ENCODE measurements around the gene CPM. TPM values are rescaled to one million over a fixed set of nuclear protein-coding genes. Genes with fewer than 3 reads are reported as not detected.

The CPM gene
- total and polyA plus RNA-seq, 10 of the 15 experiments (the other 5 are each of a cell fraction or from before 2014, with no cell fraction given), result 0.06 to 1.7 (median 0.41) TPM

DNA sequence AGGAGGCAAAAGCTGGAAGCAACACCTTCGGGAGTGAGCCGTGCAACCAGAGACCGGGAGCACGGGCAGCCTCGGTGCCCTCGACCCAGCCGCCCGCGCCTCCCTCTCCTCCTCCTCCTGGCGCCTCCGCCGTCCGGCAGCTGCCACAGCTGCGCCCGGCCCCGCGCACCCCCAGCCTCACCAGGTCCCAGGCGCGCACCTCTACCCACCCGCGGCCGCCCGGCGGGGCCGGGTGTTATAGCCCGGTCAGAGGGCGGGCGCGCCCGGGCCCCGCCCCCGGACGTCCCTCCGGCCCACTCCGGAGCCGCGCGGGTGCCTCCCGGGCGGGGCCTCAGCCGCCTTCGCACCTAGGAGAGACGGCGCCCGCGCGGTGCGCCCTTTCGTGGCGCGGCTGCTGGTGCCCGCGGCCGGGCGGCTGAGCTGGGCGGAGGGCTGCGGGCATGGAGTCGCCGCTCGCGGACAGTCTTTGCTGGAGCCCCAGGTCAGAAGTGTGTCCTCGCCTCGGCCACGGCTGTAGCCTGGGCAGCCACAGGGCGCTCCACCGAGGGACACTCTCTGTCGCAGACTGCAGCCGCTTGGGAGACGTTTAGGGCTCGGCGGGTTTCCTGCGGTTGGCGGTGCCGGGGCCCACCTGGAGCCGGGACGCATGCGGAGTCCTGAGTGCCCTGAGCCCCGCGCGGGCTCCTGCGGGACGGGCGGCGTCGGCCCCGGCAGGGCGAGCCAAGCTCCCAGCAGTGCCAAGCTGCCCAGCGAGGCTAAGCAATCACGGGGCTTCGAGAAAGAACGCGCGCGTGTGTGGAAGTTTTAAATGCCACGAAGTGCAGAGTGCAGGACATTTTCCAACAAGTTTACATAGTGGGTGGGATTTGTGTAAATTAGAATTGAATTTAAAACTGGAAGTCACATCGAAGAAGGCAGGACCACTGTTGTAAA lies at the start of gene CPM (continued):
- TF ChIP-seq RELA (IDR thresholded peaks at IDR 0.05; ENCODE audit: borderline replicate concordance, partially characterized antibody) (no peak), TCF7 (IDR thresholded peaks at IDR 0.05; ENCODE audit: borderline replicate concordance) (no peak), SIN3A (IDR thresholded peaks at IDR 0.05; ENCODE audit: low read depth, low read length) (no peak), POU2F2 (IDR thresholded peaks at IDR 0.05; ENCODE audit: borderline replicate concordance, low read depth, low read length) (no peak), ESRRA (IDR thresholded peaks at IDR 0.05; ENCODE audit: low read length) (no peak), HDAC2 (IDR thresholded peaks at IDR 0.05) (no peak), SUZ12 (IDR thresholded peaks at IDR 0.05; ENCODE audit: unreplicated experiment) (no peak), ZBED1 (IDR thresholded peaks at IDR 0.05; ENCODE audit: borderline replicate concordance) (no peak), NFXL1 (IDR thresholded peaks at IDR 0.05; ENCODE audit: borderline replicate concordance) (no peak), MEF2A (IDR thresholded peaks at IDR 0.05; ENCODE audit: insufficient read depth, low read depth, low read length) (no peak), IKZF2 (IDR thresholded peaks at IDR 0.05) (no peak), MEF2B (IDR thresholded peaks at IDR 0.05; ENCODE audit: partially characterized antibody, poor library complexity, severe bottlenecking) (no peak), HDAC6 (IDR thresholded peaks at IDR 0.05; ENCODE audit: unreplicated experiment) (peak; percentile 52), NBN (IDR thresholded peaks at IDR 0.05) (no peak)
- TF ChIP-seq, protein P1, sequence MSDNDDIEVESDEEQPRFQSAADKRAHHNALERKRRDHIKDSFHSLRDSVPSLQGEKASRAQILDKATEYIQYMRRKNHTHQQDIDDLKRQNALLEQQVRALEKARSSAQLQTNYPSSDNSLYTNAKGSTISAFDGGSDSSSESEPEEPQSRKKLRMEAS (IDR thresholded peaks at IDR 0.05; ENCODE audit: low read depth, low read length), result peak; percentile 27; the same call in 1 of the 2 replicates
- TF ChIP-seq, protein P2, sequence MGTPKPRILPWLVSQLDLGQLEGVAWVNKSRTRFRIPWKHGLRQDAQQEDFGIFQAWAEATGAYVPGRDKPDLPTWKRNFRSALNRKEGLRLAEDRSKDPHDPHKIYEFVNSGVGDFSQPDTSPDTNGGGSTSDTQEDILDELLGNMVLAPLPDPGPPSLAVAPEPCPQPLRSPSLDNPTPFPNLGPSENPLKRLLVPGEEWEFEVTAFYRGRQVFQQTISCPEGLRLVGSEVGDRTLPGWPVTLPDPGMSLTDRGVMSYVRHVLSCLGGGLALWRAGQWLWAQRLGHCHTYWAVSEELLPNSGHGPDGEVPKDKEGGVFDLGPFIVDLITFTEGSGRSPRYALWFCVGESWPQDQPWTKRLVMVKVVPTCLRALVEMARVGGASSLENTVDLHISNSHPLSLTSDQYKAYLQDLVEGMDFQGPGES (IDR thresholded peaks at IDR 0.05), result no peak
- TF ChIP-seq, protein P3, sequence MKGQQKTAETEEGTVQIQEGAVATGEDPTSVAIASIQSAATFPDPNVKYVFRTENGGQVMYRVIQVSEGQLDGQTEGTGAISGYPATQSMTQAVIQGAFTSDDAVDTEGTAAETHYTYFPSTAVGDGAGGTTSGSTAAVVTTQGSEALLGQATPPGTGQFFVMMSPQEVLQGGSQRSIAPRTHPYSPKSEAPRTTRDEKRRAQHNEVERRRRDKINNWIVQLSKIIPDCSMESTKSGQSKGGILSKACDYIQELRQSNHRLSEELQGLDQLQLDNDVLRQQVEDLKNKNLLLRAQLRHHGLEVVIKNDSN (IDR thresholded peaks at IDR 0.05; ENCODE audit: borderline replicate concordance, extremely low read length, insufficient read depth, low read depth, low read length), result no peak
- TF ChIP-seq, protein P4, sequence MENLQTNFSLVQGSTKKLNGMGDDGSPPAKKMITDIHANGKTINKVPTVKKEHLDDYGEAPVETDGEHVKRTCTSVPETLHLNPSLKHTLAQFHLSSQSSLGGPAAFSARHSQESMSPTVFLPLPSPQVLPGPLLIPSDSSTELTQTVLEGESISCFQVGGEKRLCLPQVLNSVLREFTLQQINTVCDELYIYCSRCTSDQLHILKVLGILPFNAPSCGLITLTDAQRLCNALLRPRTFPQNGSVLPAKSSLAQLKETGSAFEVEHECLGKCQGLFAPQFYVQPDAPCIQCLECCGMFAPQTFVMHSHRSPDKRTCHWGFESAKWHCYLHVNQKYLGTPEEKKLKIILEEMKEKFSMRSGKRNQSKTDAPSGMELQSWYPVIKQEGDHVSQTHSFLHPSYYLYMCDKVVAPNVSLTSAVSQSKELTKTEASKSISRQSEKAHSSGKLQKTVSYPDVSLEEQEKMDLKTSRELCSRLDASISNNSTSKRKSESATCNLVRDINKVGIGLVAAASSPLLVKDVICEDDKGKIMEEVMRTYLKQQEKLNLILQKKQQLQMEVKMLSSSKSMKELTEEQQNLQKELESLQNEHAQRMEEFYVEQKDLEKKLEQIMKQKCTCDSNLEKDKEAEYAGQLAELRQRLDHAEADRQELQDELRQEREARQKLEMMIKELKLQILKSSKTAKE (IDR thresholded peaks at IDR 0.05; ENCODE audit: low read depth, poor library complexity, severe bottlenecking), result no peak
- TF ChIP-seq, protein P5, sequence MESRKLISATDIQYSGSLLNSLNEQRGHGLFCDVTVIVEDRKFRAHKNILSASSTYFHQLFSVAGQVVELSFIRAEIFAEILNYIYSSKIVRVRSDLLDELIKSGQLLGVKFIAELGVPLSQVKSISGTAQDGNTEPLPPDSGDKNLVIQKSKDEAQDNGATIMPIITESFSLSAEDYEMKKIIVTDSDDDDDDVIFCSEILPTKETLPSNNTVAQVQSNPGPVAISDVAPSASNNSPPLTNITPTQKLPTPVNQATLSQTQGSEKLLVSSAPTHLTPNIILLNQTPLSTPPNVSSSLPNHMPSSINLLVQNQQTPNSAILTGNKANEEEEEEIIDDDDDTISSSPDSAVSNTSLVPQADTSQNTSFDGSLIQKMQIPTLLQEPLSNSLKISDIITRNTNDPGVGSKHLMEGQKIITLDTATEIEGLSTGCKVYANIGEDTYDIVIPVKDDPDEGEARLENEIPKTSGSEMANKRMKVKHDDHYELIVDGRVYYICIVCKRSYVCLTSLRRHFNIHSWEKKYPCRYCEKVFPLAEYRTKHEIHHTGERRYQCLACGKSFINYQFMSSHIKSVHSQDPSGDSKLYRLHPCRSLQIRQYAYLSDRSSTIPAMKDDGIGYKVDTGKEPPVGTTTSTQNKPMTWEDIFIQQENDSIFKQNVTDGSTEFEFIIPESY (IDR thresholded peaks at IDR 0.05), result no peak

All from GM12878 (cell line).